Ovary (tissue), 3 donors: ENCODE data around the gene PWP2.
"Not testable (repeated sequence)": the region's sequence is repeated elsewhere in the genome, so short reads cannot be mapped to it uniquely, and the experiment has no call there.

Experiments
- CTCF ChIP-seq, 3 donors: fragments of 450-650 bp in 2 of 3; fragments of 200-600 bp in 1 of 3; IDR thresholded peaks; one replicate each; pipeline versions ENCODE4 v1.5.1 to v1.8.0; 2016 to 2022; ENCODE audit warnings: antibody characterized with exemption in 3 of 3, mild to moderate bottlenecking in 1 of 3
- EP300 ChIP-seq: sonication (generic); formaldehyde crosslinking; IDR thresholded peaks from one replicate; pipeline ENCODE4 v1.6.1; 2017; ENCODE audit warnings: antibody characterized with exemption
- POLR2A ChIP-seq: fragments of 450-650 bp; IDR thresholded peaks from one replicate; pipeline ENCODE4 v1.6.1; 2017; ENCODE audit warnings: antibody characterized with exemption, mild to moderate bottlenecking, moderate library complexity
- donor health status: DM: no; HTN: no; CAD: no.

GRCh38 chr21:44163167-44163653 is 56.0 kb downstream of the PWP2 start:
- not testable (repeated sequence) for TF ChIP-seq CTCF (IDR thresholded peaks at IDR 0.05); POLR2A; EP300
